ENCODE data around the gene PHKG2.

PHKG2 gene

GRCh38 chr16:30706046-30706445 is 42.2 kb upstream of the PHKG2 start:
- H3K36me3 ChIP-seq (ENCODE audit: insufficient read depth, low read length): peaks cover 84% of the 10 kb centered on the region
- H3F3A ChIP-seq (ENCODE audit: low read depth): peaks cover 4% of the 10 kb centered on the region; the same call in 1 of the 2 replicates
- peaks cover 1% of the 10 kb centered on the region for H3K4me1 ChIP-seq (ENCODE audit: insufficient read depth, low read length, poor library complexity, severe bottlenecking)
- H2AFZ ChIP-seq (ENCODE audit: low read length): no peak overlapping the region
- TF ChIP-seq CTCF (conservative IDR thresholded peaks at IDR 0.05; ENCODE audit: low read length): no peak
- TF ChIP-seq EZH2phosphoT487 (IDR thresholded peaks at IDR 0.05; ENCODE audit: borderline replicate concordance): no peak
- no peaks in the 10 kb centered on the region for H3K9me3 ChIP-seq (ENCODE audit: insufficient read depth, low read depth, low read length)
- H3K4me3 ChIP-seq (ENCODE audit: low read length, poor library complexity, severe bottlenecking): no peak overlapping the region
- H3K9me2 ChIP-seq (replicated peaks; ENCODE audit: low read depth, low read length): no peaks in the 10 kb centered on the region
- H3K9ac ChIP-seq (ENCODE audit: low read depth, low read length, poor library complexity, severe bottlenecking): no peak overlapping the region
- no peak overlapping the region for H3K4me2 ChIP-seq (ENCODE audit: low read depth, low read length, poor library complexity, severe bottlenecking)
- H4K20me1 ChIP-seq (ENCODE audit: insufficient read depth, low read length, poor library complexity, severe bottlenecking): peaks cover 7% of the 10 kb centered on the region
- H3K27me3 ChIP-seq (ENCODE audit: insufficient read depth, low read length, poor library complexity, severe bottlenecking): no peaks in the 10 kb centered on the region
- H3K79me2 ChIP-seq (ENCODE audit: insufficient read depth, low read length): peaks cover 32% of the 10 kb centered on the region

GRCh38 chr16:30710971-30711370 is 37.3 kb upstream of the PHKG2 start:
- Histone ChIP-seq H3K36me3 (ENCODE audit: insufficient read depth, low read length) (peaks cover 94% of the 10 kb centered on the region), H3K9ac (ENCODE audit: low read depth, low read length, poor library complexity, severe bottlenecking) (no peak overlapping the region), H3K4me2 (ENCODE audit: low read depth, low read length, poor library complexity, severe bottlenecking) (no peak overlapping the region), H2AFZ (ENCODE audit: low read length) (no peak overlapping the region), H3K27me3 (ENCODE audit: insufficient read depth, low read length, poor library complexity, severe bottlenecking) (no peaks in the 10 kb centered on the region), H3K79me2 (ENCODE audit: insufficient read depth, low read length) (peaks cover 19% of the 10 kb centered on the region), H3K9me2 (replicated peaks; ENCODE audit: low read depth, low read length) (no peaks in the 10 kb centered on the region), H3K4me3 (ENCODE audit: low read length, poor library complexity, severe bottlenecking) (no peak overlapping the region), H3K9me3 (ENCODE audit: insufficient read depth, low read depth, low read length) (no peaks in the 10 kb centered on the region), H3F3A (ENCODE audit: low read depth) (no peaks in the 10 kb centered on the region; the same call in 1 of the 2 replicates), H3K4me1 (ENCODE audit: insufficient read depth, low read length, poor library complexity, severe bottlenecking) (no peaks in the 10 kb centered on the region), H4K20me1 (ENCODE audit: insufficient read depth, low read length, poor library complexity, severe bottlenecking) (peaks cover 4% of the 10 kb centered on the region)
- TF ChIP-seq EZH2phosphoT487 (IDR thresholded peaks at IDR 0.05; ENCODE audit: borderline replicate concordance) (no peak), CTCF (conservative IDR thresholded peaks at IDR 0.05; ENCODE audit: low read length) (no peak)

- no peaks in the 10 kb centered on the region for H3K9me2 ChIP-seq (replicated peaks; ENCODE audit: low read depth, low read length)
- H3K9ac ChIP-seq (ENCODE audit: low read depth, low read length, poor library complexity, severe bottlenecking): no peak overlapping the region
- H2AFZ ChIP-seq (ENCODE audit: low read length): no peak overlapping the region
- H3K27me3 ChIP-seq (ENCODE audit: insufficient read depth, low read length, poor library complexity, severe bottlenecking): no peaks in the 10 kb centered on the region
- peaks cover 4% of the 10 kb centered on the region for H4K20me1 ChIP-seq (ENCODE audit: insufficient read depth, low read length, poor library complexity, severe bottlenecking)
- TF ChIP-seq EZH2phosphoT487 (IDR thresholded peaks at IDR 0.05; ENCODE audit: borderline replicate concordance) (no peak), CTCF (conservative IDR thresholded peaks at IDR 0.05; ENCODE audit: low read length) (no peak)
- H3K4me3 ChIP-seq (ENCODE audit: low read length, poor library complexity, severe bottlenecking): no peak overlapping the region
- H3K4me2 ChIP-seq (ENCODE audit: low read depth, low read length, poor library complexity, severe bottlenecking): no peak overlapping the region
- no peaks in the 10 kb centered on the region for H3K4me1 ChIP-seq (ENCODE audit: insufficient read depth, low read length, poor library complexity, severe bottlenecking)
- H3K79me2 ChIP-seq (ENCODE audit: insufficient read depth, low read length): peaks cover 14% of the 10 kb centered on the region
- no peaks in the 10 kb centered on the region for H3K9me3 ChIP-seq (ENCODE audit: insufficient read depth, low read depth, low read length)
- H3K36me3 ChIP-seq (ENCODE audit: insufficient read depth, low read length): peaks cover 94% of the 10 kb centered on the region
- no peaks in the 10 kb centered on the region; the same call in 1 of the 2 replicates for H3F3A ChIP-seq (ENCODE audit: low read depth)
These were observed 36.5 kb upstream of the PHKG2 start for GRCh38 chr16:30711712-30712111.
